Panc1 (cell line): ENCODE measurements around the gene ARL8A. TPM values are rescaled to one million over a fixed set of nuclear protein-coding genes. Genes with fewer than 3 reads are reported as not detected.
"Not testable (repeated sequence)": the region's sequence is repeated elsewhere in the genome, so short reads cannot be mapped to it uniquely, and the experiment has no call there.

ENCODE experiments used
- ATAC-seq: fragments of 200-7000 bp; cut with Tn5 transposase; 2 replicates; pipeline ENCODE4 v1.9.1; 2020; ENCODE audit warnings: mild to moderate bottlenecking, moderate library complexity
- BruUV-seq: library from RNA; stranded (reverse); fragments of 400-500 nt; replicated peaks from 2 replicates; lab custom pipeline; 2021; lab: Mats Ljungman, UMichigan
- CTCF ChIA-PET: fragments of 300-600 bp; sonication (Branson Sonifier 250); formaldehyde crosslinking; loops from one replicate; lab custom pipeline; 2022; ENCODE audit warnings: antibody characterized with exemption; lab: Charles Lee
- POLR2A ChIA-PET: fragments of 300-600 bp; sonication (Branson Sonifier 250); formaldehyde crosslinking; loops from one replicate; lab custom pipeline; 2022; ENCODE audit warnings: antibody characterized with exemption; lab: Charles Lee
- DNase-seq: peaks from one replicate; pipeline ENCODE4 v3.0.0-alpha.2; 2010; ENCODE audit warnings: low read depth, low spot score
- H3K27ac ChIP-seq: 2 replicates; pipeline ENCODE4 v1.5.1; 2011; ENCODE audit warnings: mild to moderate bottlenecking, low read length, inconsistent platforms
- H3K27me3 ChIP-seq: fragments of 200-500 bp; sonication (Bioruptor generic); 2 replicates; pipeline ENCODE4 v1.6.0; 2014; ENCODE audit warnings: low read length, inconsistent platforms; ENCODE audit not compliant: control insufficient read depth, insufficient read depth
- H3K36me3 ChIP-seq: fragments of 200-500 bp; sonication (Bioruptor generic); 2 replicates; pipeline ENCODE4 v1.5.1; 2014; ENCODE audit warnings: inconsistent platforms, mild to moderate bottlenecking, low read length, moderate library complexity; ENCODE audit not compliant: control insufficient read depth, insufficient read depth
- H3K4me1 ChIP-seq: 2 replicates; pipeline ENCODE4 v1.5.1; 2011; ENCODE audit warnings: inconsistent platforms, mild to moderate bottlenecking, low read length, moderate library complexity; ENCODE audit not compliant: control insufficient read depth, insufficient read depth
- H3K4me3 ChIP-seq, 2 experiments: 2 replicates each; pipeline ENCODE4 v1.5.1; 2011 to 2012; ENCODE audit warnings: low read depth in 2 of 2, low read length in 2 of 2, mild to moderate bottlenecking in 2 of 2, inconsistent platforms in 1 of 2, moderate library complexity in 1 of 2
- H3K9me3 ChIP-seq: fragments of 200-500 bp; sonication (Bioruptor generic); 2 replicates; pipeline ENCODE4 v1.5.1; 2014; ENCODE audit warnings: low read depth, mild to moderate bottlenecking, inconsistent platforms, low read length, moderate library complexity; ENCODE audit not compliant: control insufficient read depth, insufficient read depth
- CTCF ChIP-seq: fragments of 450-650 bp; IDR thresholded peaks from 2 replicates; pipeline ENCODE4 v1.5.1; 2017; ENCODE audit warnings: mild to moderate bottlenecking
- POLR2AphosphoS5 ChIP-seq: IDR thresholded peaks from 2 replicates; pipeline ENCODE4 v1.6.1; 2012; ENCODE audit warnings: mild to moderate bottlenecking, low read depth, low read length, moderate library complexity
- REST ChIP-seq, 2 experiments: IDR thresholded peaks; 2 replicates each; pipeline ENCODE4 v1.6.1; 2011 to 2012; ENCODE audit warnings: low read depth in 2 of 2, control low read depth in 1 of 2, low read length in 1 of 2, mild to moderate bottlenecking in 1 of 2, moderate library complexity in 1 of 2; ENCODE audit not compliant: insufficient read depth in 1 of 2
- SIN3A ChIP-seq: IDR thresholded peaks from 2 replicates; pipeline ENCODE4 v1.6.1; 2012; ENCODE audit warnings: low read depth, mild to moderate bottlenecking, low read length, moderate library complexity, borderline replicate concordance; ENCODE audit not compliant: insufficient read depth
- TCF7L2 ChIP-seq: IDR thresholded peaks from 2 replicates; pipeline ENCODE4 v1.6.1; 2011; ENCODE audit warnings: mild to moderate bottlenecking, low read depth, low read length, inconsistent platforms
- in situ Hi-C: cut with HindIII; loops from 2 replicates; pipeline ENCODE4 v1.10.0; 2016; ENCODE audit warnings: low sequenced_read_pairs, low pct_unique_long_range_greater_than_20kb
- intact Hi-C: fragments of 100-400 bp; cut with micrococcal nuclease; formaldehyde crosslinking; loops from one replicate; pipeline ENCODE4 v1.10.0; 2022; ENCODE audit not compliant: unreplicated experiment
- total RNA-seq: library from RNA; stranded (reverse); gene quantifications from one replicate; pipeline ENCODE4 v1.2.1, GENCODE V29; 2021; ENCODE audit not compliant: unreplicated experiment

ARL8A gene
- total RNA-seq, 1 experiment from 2014 or later, result 62.6 TPM

- in situ Hi-C loops, result no loop called here
- Histone ChIP-seq H3K4me1 (peaks cover 15% of the 10 kb centered on the region), H3K27me3 (no peaks in the 10 kb centered on the region), H3K36me3 (peaks cover 2% of the 10 kb centered on the region; the same call in 1 of the 2 replicates), H3K4me3 (no peak overlapping the region), H3K27ac (no peak overlapping the region), H3K9me3 (no peaks in the 10 kb centered on the region)
- ATAC-seq, result no peak
- TF ChIP-seq SIN3A, result no peak
- TF ChIP-seq CTCF, result no peak
- no peak for TF ChIP-seq TCF7L2
- TF ChIP-seq REST (IDR thresholded peaks at IDR 0.05; ENCODE audit: insufficient read depth in 1 of 2, low read depth in 2 of 2, low read length in 1 of 2), result no peak
- no peak for TF ChIP-seq POLR2AphosphoS5
- no TSS peak for BruUV-seq
- intact Hi-C loops, result no loop called here
- no peak for DNase-seq
- ChIA-PET CTCF (no interaction called here), POLR2A (interaction anchor here (0.6 kb wide), 1 partner anchor 94 kb away, joined by 6 read pairs; no protein-coding TSS in a partner anchor)
These were observed 2.5 kb upstream of the ARL8A start for GRCh38 chr1:202146993-202147392.

GRCh38 chr1:202146279-202146678, 1.7 kb upstream of the ARL8A start:
- DNase-seq (no peak), ATAC-seq (no peak)
- TF ChIP-seq REST (IDR thresholded peaks at IDR 0.05; ENCODE audit: insufficient read depth in 1 of 2, low read depth in 2 of 2, low read length in 1 of 2), result no peak
- TF ChIP-seq POLR2AphosphoS5, result no peak
- Histone ChIP-seq H3K4me3 (no peak overlapping the region), H3K36me3 (peaks cover 2% of the 10 kb centered on the region; the same call in 1 of the 2 replicates), H3K27ac (no peak overlapping the region), H3K9me3 (no peaks in the 10 kb centered on the region), H3K27me3 (no peaks in the 10 kb centered on the region), H3K4me1 (peaks cover 15% of the 10 kb centered on the region)
- in situ Hi-C loops, result no loop called here
- no TSS peak for BruUV-seq
- intact Hi-C loops, result no loop called here
- POLR2A ChIA-PET, result no interaction called here
- CTCF ChIA-PET, result no interaction called here

GRCh38 chr1:202145744-202146140, 1.2 kb upstream of the ARL8A start:
- in situ Hi-C loops, H3K27me3 ChIP-seq, POLR2A ChIA-PET, BruUV-seq, H3K27ac ChIP-seq, H3K9me3 ChIP-seq, intact Hi-C loops, H3K4me3 ChIP-seq, DNase-seq, ATAC-seq, H3K36me3 ChIP-seq, CTCF ChIA-PET: not testable (repeated sequence)
- peaks cover 15% of the 10 kb centered on the region for H3K4me1 ChIP-seq
